Measurements from ENCODE around the gene MYOM1. TPM values are rescaled to one million over a fixed set of nuclear protein-coding genes. Genes with fewer than 3 reads are reported as not detected.
"Not testable (repeated sequence)": the region's sequence is repeated elsewhere in the genome, so short reads cannot be mapped to it uniquely, and the experiment has no call there.

Gene MYOM1
- total and polyA plus RNA-seq, 9 donors: 265 to 771 (median 603) TPM

DNA sequence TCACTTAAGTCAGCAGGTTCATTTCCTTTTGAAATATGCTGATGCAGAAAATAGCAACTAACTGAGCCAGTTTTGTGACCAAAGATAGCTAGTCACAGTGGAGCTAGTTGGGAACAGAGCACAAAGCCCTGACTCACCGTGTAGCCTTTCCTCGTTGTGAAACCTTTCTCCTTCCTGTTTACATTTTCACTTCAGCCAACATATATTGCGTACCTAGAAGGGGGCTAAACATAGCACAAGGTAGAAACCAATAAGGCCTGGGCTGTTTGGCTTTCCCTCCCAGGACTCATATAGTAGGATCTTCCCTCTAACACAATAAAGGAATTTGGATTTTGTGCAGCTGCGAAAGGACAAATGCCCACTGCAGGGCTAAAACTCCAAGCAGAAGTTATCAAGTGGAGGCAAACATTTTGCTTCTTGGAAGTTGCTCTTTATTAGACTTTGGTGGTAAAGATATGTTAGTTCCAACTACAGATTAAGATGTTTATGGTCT, 182.3 kb downstream of the MYOM1 start:
- Histone ChIP-seq H3K9me3 (replicated peaks; ENCODE audit: control insufficient read depth, low read depth, low read length) (no peaks in the 10 kb centered on the region), H3K27ac (ENCODE audit: low read length) (no peak overlapping the region), H3K4me3 (ENCODE audit: low read length) (no peak overlapping the region), H3K27me3 (ENCODE audit: control insufficient read depth, insufficient read depth, low read length) (no peaks in the 10 kb centered on the region), H3K4me1 (ENCODE audit: control insufficient read depth, insufficient read depth, low read length) (no peaks in the 10 kb centered on the region), H3K36me3 (ENCODE audit: control insufficient read depth, insufficient read depth, low read length) (no peaks in the 10 kb centered on the region)
- peak; percentile 43 for DNase-seq
- WGBS (ENCODE audit: insufficient coverage): 41% methylated on average over 3 of the region's 4 CpGs

DNA sequence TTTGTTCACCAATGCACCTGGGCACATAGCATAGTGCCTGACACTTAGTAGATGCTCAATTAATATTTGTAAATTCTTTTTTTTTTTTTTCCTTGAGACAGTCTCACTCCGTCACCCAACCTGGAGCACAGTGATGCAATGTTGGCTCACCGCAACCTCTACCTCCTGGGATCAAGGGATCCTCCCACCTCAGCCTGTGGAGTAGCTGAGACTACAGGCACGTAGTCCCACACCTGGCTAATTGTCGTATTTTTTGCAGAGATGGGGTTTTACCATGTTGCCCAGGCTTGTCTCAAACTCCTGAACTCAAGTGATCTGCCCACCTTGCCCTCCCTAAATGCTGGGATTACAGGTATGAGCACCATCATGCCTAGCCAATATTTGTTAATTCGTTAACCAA, 183.7 kb downstream of the MYOM1 start:
- no peaks in the 10 kb centered on the region for H3K4me1 ChIP-seq (ENCODE audit: control insufficient read depth, insufficient read depth, low read length)
- no peak overlapping the region for H3K27ac ChIP-seq (ENCODE audit: low read length)
- no peaks in the 10 kb centered on the region for H3K36me3 ChIP-seq (ENCODE audit: control insufficient read depth, insufficient read depth, low read length)
- no peaks in the 10 kb centered on the region for H3K9me3 ChIP-seq (replicated peaks; ENCODE audit: control insufficient read depth, low read depth, low read length)
- no peak for DNase-seq
- H3K4me3 ChIP-seq (ENCODE audit: low read length): no peak overlapping the region
- 86% methylated on average over 4 of the region's 5 CpGs for WGBS (ENCODE audit: insufficient coverage)
- H3K27me3 ChIP-seq (ENCODE audit: control insufficient read depth, insufficient read depth, low read length): no peaks in the 10 kb centered on the region

DNA sequence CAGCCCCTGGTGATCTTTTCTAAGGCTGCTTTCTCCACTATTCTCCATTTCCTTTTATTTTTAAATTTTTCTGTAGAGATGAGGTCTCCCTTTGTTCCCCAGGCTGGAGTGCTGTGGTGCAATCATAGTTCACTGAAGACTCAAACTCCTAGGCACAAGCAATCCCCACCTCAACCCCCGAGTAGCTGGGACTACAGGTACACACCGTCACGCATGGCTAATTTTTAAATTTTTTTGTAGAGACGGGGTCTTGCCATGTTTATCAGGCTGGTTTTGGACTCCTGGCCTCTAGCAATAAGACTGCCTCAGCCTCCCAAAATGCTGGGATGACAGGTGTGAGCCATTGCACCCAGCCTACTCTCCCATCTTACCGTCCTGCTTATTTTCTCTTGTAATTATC, 184.1 kb downstream of the MYOM1 start:
- WGBS (ENCODE audit: insufficient coverage): 86% methylated on average over 3 of the region's 5 CpGs
- no peak overlapping the region for H3K4me3 ChIP-seq (ENCODE audit: low read length)
- no peaks in the 10 kb centered on the region for H3K27me3 ChIP-seq (ENCODE audit: control insufficient read depth, insufficient read depth, low read length)
- H3K4me1 ChIP-seq (ENCODE audit: control insufficient read depth, insufficient read depth, low read length): no peaks in the 10 kb centered on the region
- no peak overlapping the region for H3K27ac ChIP-seq (ENCODE audit: low read length)
- no peaks in the 10 kb centered on the region for H3K36me3 ChIP-seq (ENCODE audit: control insufficient read depth, insufficient read depth, low read length)
- H3K9me3 ChIP-seq (replicated peaks; ENCODE audit: control insufficient read depth, low read depth, low read length): no peaks in the 10 kb centered on the region
- DNase-seq: no peak

DNA sequence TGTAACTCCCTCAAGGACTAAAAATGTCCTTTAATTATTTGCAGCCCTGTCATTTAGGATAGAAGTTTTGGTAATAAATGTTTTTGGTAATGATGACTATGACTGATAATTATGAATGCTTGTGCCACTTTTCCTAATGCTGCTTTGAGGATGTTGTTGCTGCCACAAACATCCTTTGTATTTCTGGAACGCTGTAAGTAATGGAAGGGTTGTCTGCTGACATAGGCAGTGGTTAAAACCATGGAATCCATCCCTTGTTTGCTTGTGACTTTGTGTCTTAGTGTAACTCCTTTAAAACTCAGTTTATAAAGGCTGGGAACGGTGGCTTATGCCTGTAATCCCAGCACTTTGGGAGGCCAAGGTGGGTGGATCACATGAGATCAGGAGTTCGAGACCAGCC, 187.0 kb downstream of the MYOM1 start:
- Histone ChIP-seq H3K36me3 (ENCODE audit: control insufficient read depth, insufficient read depth, low read length) (no peaks in the 10 kb centered on the region), H3K4me3 (ENCODE audit: low read length) (no peak overlapping the region), H3K27me3 (ENCODE audit: control insufficient read depth, insufficient read depth, low read length) (no peaks in the 10 kb centered on the region), H3K27ac (ENCODE audit: low read length) (no peak overlapping the region), H3K4me1 (ENCODE audit: control insufficient read depth, insufficient read depth, low read length) (peaks cover 6% of the 10 kb centered on the region), H3K9me3 (replicated peaks; ENCODE audit: control insufficient read depth, low read depth, low read length) (no peaks in the 10 kb centered on the region)
- DNase-seq: no peak
- no CpG with 5 or more reads among the region's 3 CpGs for WGBS (ENCODE audit: insufficient coverage)

DNA sequence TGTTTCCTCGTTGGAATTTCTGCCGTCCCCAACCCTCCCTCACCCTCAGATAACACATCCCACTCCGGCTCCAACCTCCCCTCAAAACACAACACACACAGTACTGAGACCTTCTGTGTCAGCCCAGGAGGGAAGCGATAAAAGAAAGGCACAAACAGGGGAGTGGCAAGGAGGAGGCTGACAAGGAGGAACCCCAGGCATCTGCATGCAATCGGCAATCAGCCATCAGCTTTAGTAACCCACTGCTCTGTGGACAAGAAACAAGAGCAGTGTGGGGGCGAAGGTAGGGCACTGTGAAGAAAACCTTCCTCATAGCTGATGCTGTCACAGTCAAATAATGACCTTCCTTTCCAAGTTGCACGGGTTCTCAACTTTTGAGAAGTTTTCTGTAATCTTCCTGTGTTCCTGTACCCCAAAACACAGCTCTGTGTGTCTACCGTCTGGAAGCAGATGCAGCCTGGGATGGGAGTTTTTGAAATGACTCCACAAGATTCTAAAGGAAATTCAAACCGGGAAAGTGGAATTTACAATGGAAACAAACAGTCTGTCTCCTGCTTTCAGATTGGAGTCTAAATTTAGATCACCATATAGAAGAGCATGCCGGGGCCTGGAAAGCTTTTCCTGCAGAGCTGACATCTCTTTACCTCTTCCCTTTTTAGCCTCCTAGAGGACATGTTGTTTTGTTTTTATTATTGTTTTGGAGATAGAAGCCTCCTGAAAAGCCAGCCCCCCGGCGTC, 190.4 kb downstream of the MYOM1 start:
- Histone ChIP-seq H3K27me3 (ENCODE audit: control insufficient read depth, insufficient read depth, low read length) (no peaks in the 10 kb centered on the region), H3K36me3 (ENCODE audit: control insufficient read depth, insufficient read depth, low read length) (no peaks in the 10 kb centered on the region), H3K9me3 (replicated peaks; ENCODE audit: control insufficient read depth, low read depth, low read length) (no peaks in the 10 kb centered on the region), H3K4me1 (ENCODE audit: control insufficient read depth, insufficient read depth, low read length) (peaks cover 6% of the 10 kb centered on the region), H3K27ac (ENCODE audit: low read length) (peak overlapping the region; percentile 45), H3K4me3 (ENCODE audit: low read length) (no peak overlapping the region)
- peak; percentile 90 for DNase-seq
- WGBS (ENCODE audit: insufficient coverage): 0% methylated on average over 2 of the region's 12 CpGs

DNA sequence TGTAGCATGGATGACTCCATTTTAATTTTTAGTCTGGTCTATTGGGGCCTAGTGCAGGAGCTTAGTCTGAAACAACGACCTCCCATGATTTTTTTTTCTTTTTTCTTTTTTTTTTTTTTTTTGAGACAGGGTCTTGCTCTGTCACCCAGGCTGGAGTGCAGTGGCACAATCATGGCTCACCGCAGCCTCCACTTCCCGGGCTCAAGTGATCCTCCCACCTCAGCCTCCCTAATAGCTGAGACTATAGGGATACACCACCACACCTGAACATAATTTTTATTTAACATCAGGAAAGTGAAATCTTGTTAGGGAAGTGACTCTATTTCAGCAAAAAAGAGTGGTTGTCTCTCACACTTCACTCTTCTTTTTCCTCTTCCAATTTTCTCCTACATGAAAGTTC, 191.7 kb downstream of the MYOM1 start:
- not testable (repeated sequence) for H3K4me3 ChIP-seq (ENCODE audit: low read length); H3K9me3 ChIP-seq (replicated peaks; ENCODE audit: control insufficient read depth, low read depth, low read length); H3K36me3 ChIP-seq (ENCODE audit: control insufficient read depth, insufficient read depth, low read length); DNase-seq; H3K27me3 ChIP-seq (ENCODE audit: control insufficient read depth, insufficient read depth, low read length); H3K4me1 ChIP-seq (ENCODE audit: control insufficient read depth, insufficient read depth, low read length)
- peak overlapping the region; percentile 9 for H3K27ac ChIP-seq (ENCODE audit: low read length)
- no CpG with 5 or more reads among the region's 3 CpGs for WGBS (ENCODE audit: insufficient coverage)

DNA sequence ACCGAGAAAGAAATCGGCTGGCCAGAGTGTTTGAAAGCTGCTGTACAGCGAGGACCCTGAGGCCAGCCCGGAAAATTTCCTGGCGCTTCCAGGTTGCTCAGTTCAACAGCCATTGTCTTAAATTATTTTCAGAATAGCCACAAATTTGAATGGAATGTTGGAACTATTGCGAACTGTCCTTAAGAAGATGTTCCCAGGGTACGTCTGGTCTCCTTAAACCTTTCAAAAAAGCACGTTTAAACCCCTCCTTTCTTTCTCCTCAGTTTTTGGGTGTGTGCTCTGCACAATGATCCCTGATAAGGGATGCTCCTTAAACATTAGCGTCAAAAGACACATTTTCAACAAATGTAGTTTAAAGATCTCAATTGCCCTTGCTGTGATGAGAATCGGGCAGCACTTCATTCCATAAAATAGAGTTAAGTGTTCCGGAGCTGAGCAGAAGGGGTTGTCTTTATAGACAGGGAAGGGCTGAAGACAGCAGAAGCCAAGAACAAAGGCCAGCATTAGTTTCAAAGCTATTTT, 192.3 kb downstream of the MYOM1 start:
- Histone ChIP-seq H3K27ac (ENCODE audit: low read length) (peak overlapping the region; percentile 66), H3K9me3 (replicated peaks; ENCODE audit: control insufficient read depth, low read depth, low read length) (no peaks in the 10 kb centered on the region)
- WGBS (ENCODE audit: insufficient coverage): 20% methylated on average over 1 of the region's 11 CpGs

DNA sequence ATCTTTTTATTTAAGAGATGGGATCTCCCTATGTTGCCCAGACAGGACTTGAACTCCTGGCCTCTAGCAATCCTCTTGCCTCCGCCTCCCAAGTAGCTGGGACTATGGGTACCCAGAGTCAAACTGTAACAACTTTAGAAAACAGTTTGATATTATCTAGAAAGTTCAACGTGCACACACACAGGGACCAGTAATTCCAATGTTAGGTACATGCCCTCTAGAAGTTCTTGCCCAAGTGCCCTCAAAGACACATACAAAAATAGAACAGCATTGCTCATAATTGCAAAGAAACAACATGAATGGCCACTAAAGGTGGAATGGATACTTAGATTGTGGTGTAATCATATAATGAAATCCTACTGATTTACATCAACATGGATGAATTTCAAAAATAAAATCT, 194.2 kb downstream of the MYOM1 start:
- H3K36me3 ChIP-seq (ENCODE audit: control insufficient read depth, insufficient read depth, low read length): no peaks in the 10 kb centered on the region
- DNase-seq: no peak
- H3K27me3 ChIP-seq (ENCODE audit: control insufficient read depth, insufficient read depth, low read length): no peaks in the 10 kb centered on the region
- 100% methylated on average over 1 of the region's 2 CpGs for WGBS (ENCODE audit: insufficient coverage)
- H3K27ac ChIP-seq (ENCODE audit: low read length): no peak overlapping the region
- no peaks in the 10 kb centered on the region for H3K9me3 ChIP-seq (replicated peaks; ENCODE audit: control insufficient read depth, low read depth, low read length)
- peaks cover 6% of the 10 kb centered on the region for H3K4me1 ChIP-seq (ENCODE audit: control insufficient read depth, insufficient read depth, low read length)
- H3K4me3 ChIP-seq (ENCODE audit: low read length): no peak overlapping the region

More for the DNA sequence above, 192.3 kb downstream of the MYOM1 start:
- Histone ChIP-seq H3K27me3 (ENCODE audit: control insufficient read depth, insufficient read depth, low read length) (no peaks in the 10 kb centered on the region), H3K4me1 (ENCODE audit: control insufficient read depth, insufficient read depth, low read length) (peaks cover 6% of the 10 kb centered on the region), H3K36me3 (ENCODE audit: control insufficient read depth, insufficient read depth, low read length) (no peaks in the 10 kb centered on the region), H3K4me3 (ENCODE audit: low read length) (no peak overlapping the region)
- DNase-seq: peak; percentile 80

DNA sequence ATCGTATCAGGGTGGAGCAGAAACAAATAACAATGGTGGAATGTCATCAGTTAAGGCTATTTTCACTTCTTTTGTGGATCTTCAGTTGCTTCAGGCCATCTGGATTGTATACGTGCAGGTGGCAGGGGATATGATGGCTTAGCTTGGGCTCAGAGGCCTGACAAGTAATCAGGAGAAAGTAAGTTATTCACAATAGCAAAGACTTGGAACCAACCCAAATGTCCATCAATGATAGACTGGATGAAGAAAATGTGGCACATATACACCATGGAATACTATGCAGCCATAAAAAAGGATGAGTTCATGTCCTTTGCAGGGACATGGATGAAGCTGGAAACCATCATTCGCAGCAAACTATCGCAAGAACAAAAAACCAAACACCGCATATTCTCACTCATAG, 196.2 kb downstream of the MYOM1 start:
- not testable (repeated sequence) for H3K27ac ChIP-seq (ENCODE audit: low read length); H3K4me1 ChIP-seq (ENCODE audit: control insufficient read depth, insufficient read depth, low read length); H3K36me3 ChIP-seq (ENCODE audit: control insufficient read depth, insufficient read depth, low read length); H3K27me3 ChIP-seq (ENCODE audit: control insufficient read depth, insufficient read depth, low read length); DNase-seq; H3K9me3 ChIP-seq (replicated peaks; ENCODE audit: control insufficient read depth, low read depth, low read length); H3K4me3 ChIP-seq (ENCODE audit: low read length)
- 100% methylated on average over 1 of the region's 5 CpGs for WGBS (ENCODE audit: insufficient coverage)
